Measurements from ENCODE around the gene HAPLN3.

DNA sequence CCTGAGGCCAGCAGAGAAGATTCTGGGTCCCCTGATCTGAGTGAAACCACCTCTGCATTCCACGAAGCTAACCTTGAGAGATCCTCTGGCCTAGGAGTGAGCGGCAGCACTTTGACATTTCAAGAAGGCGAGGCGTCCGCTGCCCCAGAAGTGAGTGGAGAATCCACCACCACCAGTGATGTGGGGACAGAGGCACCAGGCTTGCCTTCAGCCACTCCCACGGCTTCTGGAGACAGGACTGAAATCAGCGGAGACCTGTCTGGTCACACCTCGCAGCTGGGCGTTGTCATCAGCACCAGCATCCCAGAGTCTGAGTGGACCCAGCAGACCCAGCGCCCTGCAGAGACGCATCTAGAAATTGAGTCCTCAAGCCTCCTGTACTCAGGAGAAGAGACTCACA lies 36.4 kb downstream of the HAPLN3 start:
- TF ChIP-seq CTCF (IDR thresholded peaks at IDR 0.05) = no peak
- TF ChIP-seq POLR2A (IDR thresholded peaks at IDR 0.05) = no peak
